Raji (cell line): ENCODE data around the gene LGALS16.

Experiments used
- POLR2A ChIP-seq: IDR thresholded peaks from 2 replicates; pipeline ENCODE4 v1.6.1; 2011; ENCODE audit warnings: low read depth, low read length, control low read depth; ENCODE audit not compliant: insufficient read depth

LGALS16 gene

GRCh38 chr19:39705578-39706188 is 50.0 kb downstream of the LGALS16 start:
- no peak for TF ChIP-seq POLR2A

DNA sequence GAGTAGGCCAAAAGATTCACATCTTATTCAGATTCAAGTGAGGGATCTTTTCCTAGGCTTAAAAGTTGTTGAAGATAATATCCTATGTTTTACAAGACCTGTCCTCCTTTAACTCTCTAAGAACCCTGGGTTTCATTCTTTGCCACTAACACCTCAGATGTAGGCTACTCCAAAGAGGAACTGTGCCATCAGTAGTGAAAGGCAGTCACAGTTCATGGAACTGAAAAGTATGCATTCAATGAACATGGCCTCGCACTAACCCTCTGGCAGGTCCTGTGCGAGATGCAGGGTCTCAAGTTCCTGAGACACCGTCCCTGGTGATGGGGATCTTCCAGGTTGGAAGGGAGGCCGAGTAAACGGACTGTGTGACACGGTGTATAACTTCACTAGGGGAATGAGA is 52.9 kb downstream of the LGALS16 start:
- no peak for TF ChIP-seq POLR2A

DNA sequence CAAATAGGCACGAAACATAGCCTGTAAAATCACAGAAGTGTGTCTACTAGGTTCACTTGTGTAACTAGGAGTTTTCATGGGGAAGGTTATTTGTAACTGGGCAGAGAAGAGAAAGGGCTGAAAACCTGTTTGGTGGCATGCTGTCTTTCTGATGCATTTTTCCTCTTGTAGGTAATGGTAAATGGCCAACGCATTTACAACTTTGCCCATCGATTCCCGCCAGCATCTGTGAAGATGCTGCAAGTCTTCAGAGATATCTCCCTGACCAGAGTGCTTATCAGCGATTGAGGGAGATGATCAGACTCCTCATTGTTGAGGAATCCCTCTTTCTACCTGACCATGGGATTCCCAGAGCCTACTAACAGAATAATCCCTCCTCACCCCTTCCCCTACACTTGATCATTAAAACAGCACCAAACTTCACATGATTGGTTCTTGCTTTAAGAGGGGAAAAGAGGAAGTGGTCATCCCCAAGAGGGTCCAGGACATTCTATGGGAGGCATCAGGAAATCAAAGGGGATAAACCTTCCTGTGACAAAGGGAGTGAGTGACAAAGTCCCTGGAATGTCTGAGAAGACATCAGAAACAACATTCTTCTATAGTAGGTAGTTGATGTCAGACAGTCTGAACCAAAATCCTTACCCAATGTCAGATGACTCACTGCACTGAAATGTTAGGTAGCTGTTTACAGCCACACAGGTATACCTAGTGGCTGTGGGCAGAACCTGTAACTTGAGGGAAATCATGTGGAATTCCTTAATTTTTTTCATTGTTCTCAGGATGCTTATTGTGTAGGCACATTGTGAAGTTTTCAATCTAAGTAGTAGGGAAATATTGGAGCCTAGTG is 53.5 kb downstream of the LGALS16 start:
- TF ChIP-seq POLR2A: no peak
